ENCODE results near the gene ICAM2.

GRCh38 chr17:63961355-63962212 is 58.8 kb downstream of the ICAM2 start:
- TF ChIP-seq CTCF (IDR thresholded peaks at IDR 0.05) (no peak), POLR2A (IDR thresholded peaks at IDR 0.05) (no peak)
